WTC11 (cell line): Measurements from ENCODE around the gene CEACAM4. TPM values are rescaled to one million over a fixed set of nuclear protein-coding genes. Genes with fewer than 3 reads are reported as not detected.

Experiments
- ATAC-seq: fragments of 200-7000 bp; cut with Tn5 transposase; 2 replicates; pipeline ENCODE4 v1.10.0; 2021; ENCODE audit warnings: mild to moderate bottlenecking, moderate library complexity
- CTCF ChIA-PET: fragments of 300-600 bp; sonication (Branson Sonifier 250); formaldehyde crosslinking; loops from one replicate; lab custom pipeline; 2021; ENCODE audit warnings: antibody characterized with exemption; lab: Charles Lee
- POLR2A ChIA-PET: fragments of 350-600 bp; sonication (Branson Sonifier 250); formaldehyde crosslinking; loops from one replicate; lab custom pipeline; 2021; ENCODE audit warnings: antibody characterized with exemption; lab: Charles Lee
- DNase-seq: peaks from one replicate; pipeline ENCODE4 v3.0.0; 2021; ENCODE audit warnings: low spot score
- H3K27ac Mint-ChIP-seq: 2 replicates; pipeline ENCODE4 v1.8.0; 2021; ENCODE audit warnings: mixed read lengths
- H3K27me3 Mint-ChIP-seq: 2 replicates; pipeline ENCODE4 v1.8.0; 2021; ENCODE audit warnings: low read depth, mild to moderate bottlenecking, moderate library complexity, mixed read lengths
- H3K36me3 Mint-ChIP-seq: 2 replicates; pipeline ENCODE4 v1.8.0; 2021; ENCODE audit warnings: mixed read lengths
- H3K4me1 Mint-ChIP-seq: 2 replicates; pipeline ENCODE4 v1.8.0; 2022; ENCODE audit warnings: mixed read lengths
- H3K4me3 Mint-ChIP-seq: 2 replicates; pipeline ENCODE4 v1.8.0; 2021; ENCODE audit warnings: mild to moderate bottlenecking, moderate library complexity, mixed read lengths
- H3K9me3 Mint-ChIP-seq: 2 replicates; pipeline ENCODE4 v1.8.0; 2021; ENCODE audit warnings: mixed read lengths
- ATF2 ChIP-seq: sonication (generic); formaldehyde crosslinking; IDR thresholded peaks from 2 replicates; pipeline ENCODE4 v1.8.1; 2022; ENCODE audit warnings: low read depth, missing genetic modification reagents, borderline replicate concordance
- E2F4 ChIP-seq: sonication (generic); formaldehyde crosslinking; IDR thresholded peaks from 2 replicates; pipeline ENCODE4 v1.8.1; 2022; ENCODE audit warnings: low read depth, mild to moderate bottlenecking, moderate library complexity, missing genetic modification reagents, borderline replicate concordance
- ETV6 ChIP-seq: sonication (generic); formaldehyde crosslinking; IDR thresholded peaks from 2 replicates; pipeline ENCODE4 v1.8.1; 2022; ENCODE audit warnings: mild to moderate bottlenecking, missing genetic modification reagents
- GTF2I ChIP-seq: fragments of 250-450 bp; sonication (Bioruptor Pico); conservative IDR thresholded peaks from 2 replicates; pipeline ENCODE4 v1.4.0; 2021; ENCODE audit warnings: mild to moderate bottlenecking
- IRF1 ChIP-seq: sonication (generic); formaldehyde crosslinking; IDR thresholded peaks from 2 replicates; pipeline ENCODE4 v1.8.0; 2023; ENCODE audit warnings: missing genetic modification reagents
- IRF2 ChIP-seq: sonication (generic); formaldehyde crosslinking; IDR thresholded peaks from 2 replicates; pipeline ENCODE4 v1.8.0; 2022; ENCODE audit warnings: low read depth, missing genetic modification reagents, borderline replicate concordance
- SMAD3 ChIP-seq: sonication (generic); formaldehyde crosslinking; IDR thresholded peaks from 2 replicates; pipeline ENCODE4 v1.8.0; 2022; ENCODE audit warnings: missing genetic modification reagents, mild to moderate bottlenecking, borderline replicate concordance
- TP53 ChIP-seq: sonication (generic); formaldehyde crosslinking; IDR thresholded peaks from 2 replicates; pipeline ENCODE4 v1.8.1; 2023; ENCODE audit warnings: mild to moderate bottlenecking, missing genetic modification reagents
- ZMAT4 ChIP-seq: fragments of 250-450 bp; sonication (Bioruptor Pico); IDR thresholded peaks from 2 replicates; pipeline ENCODE4 v1.9.0; 2021; ENCODE audit warnings: mild to moderate bottlenecking
- ZNF232 ChIP-seq: sonication (generic); formaldehyde crosslinking; IDR thresholded peaks from 2 replicates; pipeline ENCODE4 v1.8.0; 2022; ENCODE audit warnings: mild to moderate bottlenecking, missing genetic modification reagents
- ZNF281 ChIP-seq: sonication (generic); formaldehyde crosslinking; IDR thresholded peaks from 2 replicates; pipeline ENCODE4 v1.8.0; 2023; ENCODE audit warnings: mild to moderate bottlenecking, missing genetic modification reagents
- ZNF317 ChIP-seq: sonication (generic); formaldehyde crosslinking; IDR thresholded peaks from 2 replicates; pipeline ENCODE4 v1.8.1; 2023; ENCODE audit warnings: low read depth, mild to moderate bottlenecking, moderate library complexity, missing genetic modification reagents, borderline replicate concordance
- ZNF671 ChIP-seq: fragments of 250-450 bp; sonication (Bioruptor Pico); IDR thresholded peaks from 2 replicates; pipeline ENCODE4 v1.8.0; 2021; ENCODE audit warnings: mild to moderate bottlenecking
- total RNA-seq: library from RNA; stranded (reverse); gene quantifications from 3 replicates; pipeline ENCODE4 v1.2.3, GENCODE V29; 2021
- TF ChIP-seq, protein P1 (sequence below): fragments of 250-450 bp; sonication (Bioruptor Pico); IDR thresholded peaks from 2 replicates; pipeline ENCODE4 v1.9.0; 2021; ENCODE audit warnings: mild to moderate bottlenecking, borderline replicate concordance
- TF ChIP-seq, protein P2 (sequence below): sonication (generic); formaldehyde crosslinking; IDR thresholded peaks from 2 replicates; pipeline ENCODE4 v1.8.0; 2022; ENCODE audit warnings: mild to moderate bottlenecking, missing genetic modification reagents

CEACAM4 gene
- total RNA-seq, 1 experiment from 2014 or later: not detected

DNA sequence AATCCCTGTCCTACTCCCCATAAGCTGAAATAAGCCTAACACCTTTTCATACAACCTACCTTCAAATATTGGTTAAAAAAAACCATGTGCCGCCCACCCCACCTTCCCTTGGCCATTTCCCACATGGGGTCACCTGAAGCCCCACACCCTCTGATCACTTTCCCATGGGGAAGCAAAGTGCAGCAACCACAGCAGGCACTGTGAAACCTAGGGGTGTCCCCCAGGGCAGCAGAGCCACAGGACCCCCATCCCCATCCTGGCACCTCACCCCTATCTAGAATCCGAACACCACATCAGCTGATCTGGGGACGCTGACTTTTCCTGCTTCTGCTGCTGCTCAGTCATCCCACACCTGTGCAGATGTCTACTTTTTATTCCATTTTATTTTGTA, 31.0 kb downstream of the CEACAM4 start:
- POLR2A ChIA-PET: interaction anchor here (0.6 kb wide), 1 partner anchor 136 kb away, joined by 5 read pairs; no protein-coding TSS in a partner anchor
- Mint-ChIP-seq H3K9me3 (no peaks in the 10 kb centered on the region), H3K36me3 (no peaks in the 10 kb centered on the region)

More for the DNA sequence above, 31.0 kb downstream of the CEACAM4 start:
- Mint-ChIP-seq H3K27ac (no peak overlapping the region), H3K4me3 (no peak overlapping the region), H3K27me3 (peaks cover 68% of the 10 kb centered on the region), H3K4me1 (peaks cover 16% of the 10 kb centered on the region)
- ATAC-seq (no peak), DNase-seq (no peak)
- TF ChIP-seq SMAD3: no peak
- no peak for TF ChIP-seq ZNF232 (CRISPR knock-in tag)
- TF ChIP-seq ZNF671 (CRISPR knock-in tag): no peak
- no peak for TF ChIP-seq ATF2 (CRISPR knock-in tag)
- TF ChIP-seq, protein P1, sequence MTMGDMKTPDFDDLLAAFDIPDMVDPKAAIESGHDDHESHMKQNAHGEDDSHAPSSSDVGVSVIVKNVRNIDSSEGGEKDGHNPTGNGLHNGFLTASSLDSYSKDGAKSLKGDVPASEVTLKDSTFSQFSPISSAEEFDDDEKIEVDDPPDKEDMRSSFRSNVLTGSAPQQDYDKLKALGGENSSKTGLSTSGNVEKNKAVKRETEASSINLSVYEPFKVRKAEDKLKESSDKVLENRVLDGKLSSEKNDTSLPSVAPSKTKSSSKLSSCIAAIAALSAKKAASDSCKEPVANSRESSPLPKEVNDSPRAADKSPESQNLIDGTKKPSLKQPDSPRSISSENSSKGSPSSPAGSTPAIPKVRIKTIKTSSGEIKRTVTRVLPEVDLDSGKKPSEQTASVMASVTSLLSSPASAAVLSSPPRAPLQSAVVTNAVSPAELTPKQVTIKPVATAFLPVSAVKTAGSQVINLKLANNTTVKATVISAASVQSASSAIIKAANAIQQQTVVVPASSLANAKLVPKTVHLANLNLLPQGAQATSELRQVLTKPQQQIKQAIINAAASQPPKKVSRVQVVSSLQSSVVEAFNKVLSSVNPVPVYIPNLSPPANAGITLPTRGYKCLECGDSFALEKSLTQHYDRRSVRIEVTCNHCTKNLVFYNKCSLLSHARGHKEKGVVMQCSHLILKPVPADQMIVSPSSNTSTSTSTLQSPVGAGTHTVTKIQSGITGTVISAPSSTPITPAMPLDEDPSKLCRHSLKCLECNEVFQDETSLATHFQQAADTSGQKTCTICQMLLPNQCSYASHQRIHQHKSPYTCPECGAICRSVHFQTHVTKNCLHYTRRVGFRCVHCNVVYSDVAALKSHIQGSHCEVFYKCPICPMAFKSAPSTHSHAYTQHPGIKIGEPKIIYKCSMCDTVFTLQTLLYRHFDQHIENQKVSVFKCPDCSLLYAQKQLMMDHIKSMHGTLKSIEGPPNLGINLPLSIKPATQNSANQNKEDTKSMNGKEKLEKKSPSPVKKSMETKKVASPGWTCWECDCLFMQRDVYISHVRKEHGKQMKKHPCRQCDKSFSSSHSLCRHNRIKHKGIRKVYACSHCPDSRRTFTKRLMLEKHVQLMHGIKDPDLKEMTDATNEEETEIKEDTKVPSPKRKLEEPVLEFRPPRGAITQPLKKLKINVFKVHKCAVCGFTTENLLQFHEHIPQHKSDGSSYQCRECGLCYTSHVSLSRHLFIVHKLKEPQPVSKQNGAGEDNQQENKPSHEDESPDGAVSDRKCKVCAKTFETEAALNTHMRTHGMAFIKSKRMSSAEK (CRISPR knock-in tag): no peak
- no peak for TF ChIP-seq ZNF317 (CRISPR knock-in tag)
- TF ChIP-seq, protein P2, sequence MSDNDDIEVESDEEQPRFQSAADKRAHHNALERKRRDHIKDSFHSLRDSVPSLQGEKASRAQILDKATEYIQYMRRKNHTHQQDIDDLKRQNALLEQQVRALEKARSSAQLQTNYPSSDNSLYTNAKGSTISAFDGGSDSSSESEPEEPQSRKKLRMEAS (CRISPR knock-in tag): no peak
- no peak for TF ChIP-seq IRF2 (CRISPR knock-in tag)
- no peak for TF ChIP-seq ZMAT4 (CRISPR knock-in tag)
- TF ChIP-seq ETV6 (CRISPR knock-in tag): no peak
- no peak for TF ChIP-seq E2F4
- no peak for TF ChIP-seq GTF2I (CRISPR knock-in tag)
- no peak for TF ChIP-seq ZNF281 (CRISPR knock-in tag)
- TF ChIP-seq IRF1 (CRISPR knock-in tag): no peak
- TF ChIP-seq TP53 (CRISPR knock-in tag): no peak
- CTCF ChIA-PET: interaction anchor here (1.9 to 5.5 kb wide), 5 partner anchors 25 to 158 kb away, joined by 7 to 33 read pairs (median 14); no protein-coding TSS in a partner anchor
